ENCODE results near the gene FARS2. TPM values are rescaled to one million over a fixed set of nuclear protein-coding genes. Genes with fewer than 3 reads are reported as not detected.

FARS2 gene
- total RNA-seq, 1 experiment from 2014 or later = 13.8 TPM

DNA sequence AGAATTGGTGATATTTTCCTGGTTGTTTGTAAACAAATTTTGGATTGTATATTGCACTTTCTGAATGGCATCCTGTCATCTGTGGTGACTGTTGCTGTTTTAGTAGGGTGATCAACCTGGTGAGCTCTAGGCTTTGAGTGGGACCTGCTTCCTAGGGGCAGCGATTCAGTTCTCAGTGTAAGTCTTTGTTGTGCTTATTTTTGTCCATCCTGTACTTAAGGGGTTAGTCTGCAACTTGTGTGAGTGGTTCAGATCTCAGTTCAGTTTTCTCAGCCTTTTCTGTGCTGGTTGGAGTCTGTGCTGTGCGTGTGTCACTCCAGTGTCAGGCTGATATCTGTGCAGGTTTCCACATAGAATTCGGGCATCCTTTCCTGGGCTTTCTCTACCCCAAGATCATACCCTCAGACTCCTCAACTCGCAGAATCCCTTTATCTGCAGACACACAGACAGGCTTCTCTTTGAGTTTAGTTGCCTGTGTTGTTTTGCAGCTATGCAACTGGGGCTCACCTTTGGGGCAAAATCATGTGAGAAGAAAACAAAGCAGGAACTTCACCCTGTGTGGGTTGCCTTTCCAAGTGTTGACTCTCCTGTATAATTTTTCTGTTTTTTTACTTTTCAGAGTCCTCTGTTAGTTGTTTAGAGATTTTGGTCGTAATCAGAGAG, 177.7 kb downstream of the FARS2 start:
- Histone ChIP-seq H3K27me3 (ENCODE audit: insufficient read depth, low read length) (no peaks in the 10 kb centered on the region), H3K9me3 (ENCODE audit: control insufficient read depth in 1 of 2, insufficient read depth in 1 of 2, low read depth in 1 of 2, low read length in 2 of 2) (no peaks in the 10 kb centered on the region), H3K9me2 (ENCODE audit: insufficient read depth) (no peaks in the 10 kb centered on the region), H2AFZ (ENCODE audit: low read depth, low read length, poor library complexity, severe bottlenecking) (no peak overlapping the region), H3K36me3 (ENCODE audit: control insufficient read depth in 1 of 2, insufficient read depth in 2 of 2, low read length in 2 of 2) (no peaks in the 10 kb centered on the region), H3K4me2 (ENCODE audit: low read length) (no peak overlapping the region), H4K20me1 (ENCODE audit: insufficient read depth) (no peaks in the 10 kb centered on the region), H3K4me3 (replicated peaks in 1 of 2; ENCODE audit: low read depth in 1 of 2, low read length in 2 of 2) (no peak overlapping the region), H3K27ac (ENCODE audit: low read depth, low read length) (no peak overlapping the region), H3K79me2 (ENCODE audit: insufficient read depth, low read length) (no peaks in the 10 kb centered on the region), H3K4me1 (ENCODE audit: control insufficient read depth in 1 of 2, insufficient read depth in 2 of 2, low read length in 2 of 2) (no peaks in the 10 kb centered on the region), H3K9ac (ENCODE audit: low read length) (no peak overlapping the region)
- ChIA-PET CTCF (no interaction called here), POLR2A (no interaction called here), RAD21 (ENCODE audit: low non-redundant PET in 1 of 2, low total read pairs in 2 of 2, uncharacterized antibody in 2 of 2, unreplicated experiment in 2 of 2) (no interaction called here)
- no peak for DNase-seq (ENCODE audit: low read depth, low spot score)
- intact Hi-C loops (cut with micrococcal nuclease) = no loop called here
- no peak for TF ChIP-seq JUND (IDR thresholded peaks at IDR 0.05)
- TF ChIP-seq CEBPB (IDR thresholded peaks at IDR 0.05; ENCODE audit: low read depth) = no peak
- TF ChIP-seq SRF (IDR thresholded peaks at IDR 0.05; ENCODE audit: low read depth) = no peak
- no peak for TF ChIP-seq EZH2phosphoT487 (IDR thresholded peaks at IDR 0.05; ENCODE audit: borderline replicate concordance)
- TF ChIP-seq SP1 (IDR thresholded peaks at IDR 0.05; ENCODE audit: low read depth) = no peak
- no peak for TF ChIP-seq POLR2A (IDR thresholded peaks at IDR 0.05; ENCODE audit: borderline replicate concordance, extremely low read depth, insufficient read depth, insufficient read length)
- TF ChIP-seq RAD21 (IDR thresholded peaks at IDR 0.05; ENCODE audit: low read depth) = no peak
- TF ChIP-seq, protein P1, sequence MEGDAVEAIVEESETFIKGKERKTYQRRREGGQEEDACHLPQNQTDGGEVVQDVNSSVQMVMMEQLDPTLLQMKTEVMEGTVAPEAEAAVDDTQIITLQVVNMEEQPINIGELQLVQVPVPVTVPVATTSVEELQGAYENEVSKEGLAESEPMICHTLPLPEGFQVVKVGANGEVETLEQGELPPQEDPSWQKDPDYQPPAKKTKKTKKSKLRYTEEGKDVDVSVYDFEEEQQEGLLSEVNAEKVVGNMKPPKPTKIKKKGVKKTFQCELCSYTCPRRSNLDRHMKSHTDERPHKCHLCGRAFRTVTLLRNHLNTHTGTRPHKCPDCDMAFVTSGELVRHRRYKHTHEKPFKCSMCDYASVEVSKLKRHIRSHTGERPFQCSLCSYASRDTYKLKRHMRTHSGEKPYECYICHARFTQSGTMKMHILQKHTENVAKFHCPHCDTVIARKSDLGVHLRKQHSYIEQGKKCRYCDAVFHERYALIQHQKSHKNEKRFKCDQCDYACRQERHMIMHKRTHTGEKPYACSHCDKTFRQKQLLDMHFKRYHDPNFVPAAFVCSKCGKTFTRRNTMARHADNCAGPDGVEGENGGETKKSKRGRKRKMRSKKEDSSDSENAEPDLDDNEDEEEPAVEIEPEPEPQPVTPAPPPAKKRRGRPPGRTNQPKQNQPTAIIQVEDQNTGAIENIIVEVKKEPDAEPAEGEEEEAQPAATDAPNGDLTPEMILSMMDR (IDR thresholded peaks at IDR 0.05 in 2 of 3, conservative IDR thresholded peaks at IDR 0.05 in 1 of 3; ENCODE audit: borderline replicate concordance in 1 of 3, insufficient read depth in 1 of 3, low read depth in 2 of 3, low read length in 2 of 3) = no peak
- BruUV-seq (replicated peaks) = no TSS peak
- no peak for ATAC-seq

DNA sequence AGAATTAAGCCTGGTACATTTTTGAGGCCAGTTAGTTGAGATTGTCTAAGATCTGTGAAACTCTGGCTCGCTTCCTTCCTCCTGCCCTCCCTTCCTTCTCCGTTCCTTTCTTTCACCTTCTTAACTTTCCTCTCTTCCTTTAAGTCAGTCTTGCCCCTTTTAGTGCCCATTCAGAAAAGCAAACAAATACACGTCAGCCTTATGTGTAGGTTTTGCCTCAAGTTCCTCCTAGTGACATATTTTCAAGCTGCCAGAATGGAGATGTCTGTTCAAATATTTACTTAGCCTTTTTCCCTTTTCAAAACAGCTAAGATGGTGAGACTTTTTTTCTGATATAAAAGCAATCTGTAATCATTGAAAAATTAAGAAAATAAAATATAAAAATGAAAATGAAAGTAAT, 178.4 kb downstream of the FARS2 start:
- Histone ChIP-seq H3K4me3 (replicated peaks in 1 of 2; ENCODE audit: low read depth in 1 of 2, low read length in 2 of 2) (no peak overlapping the region), H3K36me3 (ENCODE audit: control insufficient read depth in 1 of 2, insufficient read depth in 2 of 2, low read length in 2 of 2) (no peaks in the 10 kb centered on the region), H3K4me2 (ENCODE audit: low read length) (no peak overlapping the region), H3K9ac (ENCODE audit: low read length) (no peak overlapping the region), H3K27ac (ENCODE audit: low read depth, low read length) (no peak overlapping the region), H4K20me1 (ENCODE audit: insufficient read depth) (no peaks in the 10 kb centered on the region), H3K9me2 (ENCODE audit: insufficient read depth) (no peaks in the 10 kb centered on the region), H3K9me3 (ENCODE audit: control insufficient read depth in 1 of 2, insufficient read depth in 1 of 2, low read depth in 1 of 2, low read length in 2 of 2) (no peaks in the 10 kb centered on the region), H2AFZ (ENCODE audit: low read depth, low read length, poor library complexity, severe bottlenecking) (no peak overlapping the region), H3K79me2 (ENCODE audit: insufficient read depth, low read length) (no peaks in the 10 kb centered on the region), H3K27me3 (ENCODE audit: insufficient read depth, low read length) (no peaks in the 10 kb centered on the region), H3K4me1 (ENCODE audit: control insufficient read depth in 1 of 2, insufficient read depth in 2 of 2, low read length in 2 of 2) (no peaks in the 10 kb centered on the region)
- CTCF ChIA-PET = no interaction called here
- intact Hi-C loops (cut with micrococcal nuclease) = no loop called here
- TF ChIP-seq, protein P1 (IDR thresholded peaks at IDR 0.05 in 2 of 3, conservative IDR thresholded peaks at IDR 0.05 in 1 of 3; ENCODE audit: borderline replicate concordance in 1 of 3, insufficient read depth in 1 of 3, low read depth in 2 of 3, low read length in 2 of 3) = no peak
- TF ChIP-seq SRF (IDR thresholded peaks at IDR 0.05; ENCODE audit: low read depth) = no peak
- no TSS peak for BruUV-seq (replicated peaks)
- ATAC-seq (no peak), DNase-seq (ENCODE audit: low read depth, low spot score) (no peak)
- POLR2A ChIA-PET = no interaction called here
- RAD21 ChIA-PET (ENCODE audit: low non-redundant PET in 1 of 2, low total read pairs in 2 of 2, uncharacterized antibody in 2 of 2, unreplicated experiment in 2 of 2) = no interaction called here

All from HCT116 (cell line).